H9 (cell line): Measurements from ENCODE around the gene GOT1. TPM values are rescaled to one million over a fixed set of nuclear protein-coding genes. Genes with fewer than 3 reads are reported as not detected.

Experiments
- DNase-seq: peaks from one replicate; pipeline ENCODE4 v3.0.0-alpha.2; 2017
- H2AFZ ChIP-seq: one replicate; pipeline ENCODE4 v1.6.1; 2013; ENCODE audit warnings: mild to moderate bottlenecking, low read length, control low read depth, moderate library complexity
- H2AK5ac ChIP-seq: 2 replicates; pipeline ENCODE4 v1.6.1; 2013; ENCODE audit warnings: low read length, control low read depth, mixed read lengths; ENCODE audit not compliant: insufficient read length
- H2BK120ac ChIP-seq: one replicate; pipeline ENCODE4 v1.6.1; 2013; ENCODE audit warnings: low read depth, mild to moderate bottlenecking, low read length, control low read depth, inconsistent platforms; ENCODE audit not compliant: poor library complexity, severe bottlenecking
- H2BK12ac ChIP-seq: 2 replicates; pipeline ENCODE4 v1.6.1; 2013; ENCODE audit warnings: low read length, control low read depth, mixed read lengths, low read depth; ENCODE audit not compliant: insufficient read length
- H2BK15ac ChIP-seq: 2 replicates; pipeline ENCODE4 v1.6.1; 2013; ENCODE audit warnings: low read depth, low read length, control low read depth
- H2BK20ac ChIP-seq: one replicate; pipeline ENCODE4 v1.6.1; 2013; ENCODE audit warnings: low read depth, mild to moderate bottlenecking, low read length, control low read depth, inconsistent platforms; ENCODE audit not compliant: poor library complexity, severe bottlenecking
- H2BK5ac ChIP-seq: 2 replicates; pipeline ENCODE4 v1.6.1; 2013; ENCODE audit warnings: low read length, control low read depth, mixed read lengths; ENCODE audit not compliant: insufficient read length
- H3K14ac ChIP-seq: 2 replicates; pipeline ENCODE4 v1.6.1; 2013; ENCODE audit warnings: low read length, control low read depth; ENCODE audit not compliant: insufficient read depth
- H3K18ac ChIP-seq: 2 replicates; pipeline ENCODE4 v1.6.1; 2013; ENCODE audit warnings: low read depth, mild to moderate bottlenecking, mixed read lengths, low read length, control low read depth; ENCODE audit not compliant: insufficient read length
- H3K23ac ChIP-seq: 2 replicates; pipeline ENCODE4 v1.6.1; 2013; ENCODE audit warnings: low read length, control low read depth, mixed read lengths, low read depth; ENCODE audit not compliant: insufficient read length
- H3K23me2 ChIP-seq: 2 replicates; pipeline ENCODE4 v1.6.1; 2013; ENCODE audit warnings: low read depth, mild to moderate bottlenecking, mixed read lengths, low read length, control low read depth; ENCODE audit not compliant: insufficient read length, poor library complexity, severe bottlenecking
- H3K27ac ChIP-seq: 2 replicates; pipeline ENCODE4 v1.5.1; 2013; ENCODE audit warnings: low read length, control low read depth, mixed read lengths, low read depth; ENCODE audit not compliant: insufficient read length
- H3K27me3 ChIP-seq: 2 replicates; pipeline ENCODE4 v1.6.1; 2013; ENCODE audit warnings: low read length, control low read depth, inconsistent platforms; ENCODE audit not compliant: insufficient read depth
- H3K4ac ChIP-seq: 2 replicates; pipeline ENCODE4 v1.6.1; 2013; ENCODE audit warnings: low read depth, mild to moderate bottlenecking, control low read depth, inconsistent platforms, low read length, moderate library complexity
- H3K4me1 ChIP-seq: 2 replicates; pipeline ENCODE4 v1.6.1; 2013; ENCODE audit warnings: low read length, control low read depth, inconsistent platforms; ENCODE audit not compliant: insufficient read depth
- H3K4me2 ChIP-seq: 2 replicates; pipeline ENCODE4 v1.6.1; 2013; ENCODE audit warnings: low read length, control low read depth, mixed read lengths; ENCODE audit not compliant: insufficient read length, insufficient read depth
- H3K56ac ChIP-seq: 2 replicates; pipeline ENCODE4 v1.6.1; 2013; ENCODE audit warnings: low read depth, mild to moderate bottlenecking, mixed read lengths, low read length, control low read depth; ENCODE audit not compliant: insufficient read length
- H3K79me1 ChIP-seq: 2 replicates; pipeline ENCODE4 v1.6.1; 2013; ENCODE audit warnings: low read depth, mild to moderate bottlenecking, moderate library complexity, low read length, control low read depth, inconsistent platforms; ENCODE audit not compliant: insufficient read depth, poor library complexity, severe bottlenecking
- H3K79me2 ChIP-seq: 2 replicates; pipeline ENCODE4 v1.6.1; 2013; ENCODE audit warnings: low read length, control low read depth, inconsistent platforms; ENCODE audit not compliant: insufficient read depth
- H3K9ac ChIP-seq: 2 replicates; pipeline ENCODE4 v1.6.1; 2013; ENCODE audit warnings: low read length, control low read depth, mixed read lengths; ENCODE audit not compliant: insufficient read length; ENCODE audit errors: extremely low read depth
- H3K9me3 ChIP-seq: one replicate; pipeline ENCODE4 v1.6.1; 2013; ENCODE audit warnings: low read depth, low read length, inconsistent platforms; ENCODE audit not compliant: control insufficient read depth
- H3T11ph ChIP-seq: one replicate; pipeline ENCODE4 v1.6.1; 2013; ENCODE audit warnings: mild to moderate bottlenecking, low read length, control low read depth, inconsistent platforms
- H4K20me1 ChIP-seq: one replicate; pipeline ENCODE4 v1.6.1; 2013; ENCODE audit not compliant: control insufficient read depth, insufficient read length, insufficient read depth
- H4K5ac ChIP-seq: 2 replicates; pipeline ENCODE4 v1.6.1; 2013; ENCODE audit warnings: low read depth, mild to moderate bottlenecking, mixed read lengths, low read length, control low read depth; ENCODE audit not compliant: insufficient read length
- H4K8ac ChIP-seq: replicated peaks from 2 replicates; pipeline ENCODE4 v1.6.1; 2013; ENCODE audit warnings: low read length, control low read depth, mixed read lengths, low read depth; ENCODE audit not compliant: insufficient read length
- H4K91ac ChIP-seq: 2 replicates; pipeline ENCODE4 v1.6.1; 2013; ENCODE audit warnings: low read depth, mild to moderate bottlenecking, moderate library complexity, mixed read lengths, low read length, control low read depth; ENCODE audit not compliant: insufficient read length
- H3K27ac Mint-ChIP-seq, 3 experiments: 2 replicates in 2 of 3; 3 replicates in 1 of 3; pipeline ENCODE4 v1.8.0; 2020 to 2021; ENCODE audit warnings: mixed read lengths in 3 of 3, mild to moderate bottlenecking in 1 of 3, moderate library complexity in 1 of 3
- H3K27me3 Mint-ChIP-seq: 2 replicates; pipeline ENCODE4 v1.8.0; 2021; ENCODE audit warnings: low read depth, mild to moderate bottlenecking, moderate library complexity, mixed read lengths
- H3K36me3 Mint-ChIP-seq, 3 experiments: 2 replicates in 2 of 3; 3 replicates in 1 of 3; pipeline ENCODE4 v1.8.0; 2020 to 2021; ENCODE audit warnings: low read depth in 3 of 3, mixed read lengths in 3 of 3; ENCODE audit not compliant: insufficient read depth in 1 of 3
- H3K4me1 Mint-ChIP-seq, 2 experiments: 2 replicates each; pipeline ENCODE4 v1.8.0; 2020; ENCODE audit warnings: mixed read lengths in 2 of 2
- H3K4me3 Mint-ChIP-seq, 2 experiments: 2 replicates in 1 of 2; 3 replicates in 1 of 2; pipeline ENCODE4 v1.8.0; 2020 to 2021; ENCODE audit warnings: mild to moderate bottlenecking in 2 of 2, mixed read lengths in 2 of 2, moderate library complexity in 1 of 2
- H3K9me3 Mint-ChIP-seq, 2 experiments: 2 replicates in 1 of 2; 3 replicates in 1 of 2; pipeline ENCODE4 v1.8.0; 2020; ENCODE audit warnings: mild to moderate bottlenecking in 2 of 2, mixed read lengths in 2 of 2, moderate library complexity in 1 of 2
- CTCF ChIP-seq: fragments of 200-600 bp; sonication (generic); conservative IDR thresholded peaks from 3 replicates; pipeline ENCODE4 v1.8.0; 2021; ENCODE audit warnings: antibody characterized with exemption, mild to moderate bottlenecking
- WGBS: extraction: QIAGEN DNeasy Blood & Tissue Kit; methylation state at CpG from one replicate; pipeline ENCODE4 v1.1.7; 2013; ENCODE audit warnings: missing lambda C conversion rate, low lambda C conversion rate, mixed read lengths; ENCODE audit not compliant: insufficient read length; ENCODE audit errors: extremely low coverage; 5-methylcytosine and 5-hydroxymethylcytosine counted together
- total RNA-seq: library from RNA; stranded (reverse); gene quantifications from 2 replicates; pipeline ENCODE4 v1.2.1, GENCODE V29; 2021

Gene GOT1
- total RNA-seq, 1 experiment from 2014 or later, result 43.3 TPM

- no peak overlapping the region for H3K14ac ChIP-seq
- H3K27me3 Mint-ChIP-seq, result no peaks in the 10 kb centered on the region
- H2BK12ac ChIP-seq, result no peak overlapping the region
- H3K27ac Mint-ChIP-seq, result no peak overlapping the region
- H4K8ac ChIP-seq, result no peak overlapping the region
- no peaks in the 10 kb centered on the region for H3K23me2 ChIP-seq
- H3K4me1 Mint-ChIP-seq, result peaks cover 6% of the 10 kb centered on the region in 2 experiments; a peak in 3 of 4 replicates
- H2AK5ac ChIP-seq, result no peak overlapping the region
- H4K5ac ChIP-seq, result no peak overlapping the region
- H3T11ph ChIP-seq, result no peak overlapping the region
- H3K9ac ChIP-seq, result no peak overlapping the region
- H3K4me3 Mint-ChIP-seq, result no peak overlapping the region; a peak in 1 of 5 replicates
- no peak for DNase-seq
- no peak overlapping the region for H2BK5ac ChIP-seq
- no peak overlapping the region for H2BK15ac ChIP-seq
- H3K56ac ChIP-seq, result no peak overlapping the region
- no peak overlapping the region for H3K4ac ChIP-seq
- H3K27me3 ChIP-seq, result no peaks in the 10 kb centered on the region
- no peak overlapping the region for H2BK120ac ChIP-seq
- H3K18ac ChIP-seq, result no peak overlapping the region
- no peak overlapping the region for H3K4me2 ChIP-seq
- no peak overlapping the region for H4K91ac ChIP-seq
- H3K36me3 Mint-ChIP-seq, result peaks cover 6 to 20% (median 6%) of the 10 kb centered on the region in 3 experiments; a peak in 6 of 7 replicates
- no peak overlapping the region for H2BK20ac ChIP-seq
- TF ChIP-seq CTCF, result no peak
- WGBS, result no CpG with 5 or more reads among the region's 2 CpGs
- no peaks in the 10 kb centered on the region for H3K79me2 ChIP-seq
- H3K9me3 ChIP-seq, result no peaks in the 10 kb centered on the region
- no peak overlapping the region for H3K27ac ChIP-seq
- no peaks in the 10 kb centered on the region for H4K20me1 ChIP-seq
- H3K79me1 ChIP-seq, result no peaks in the 10 kb centered on the region
- H3K9me3 Mint-ChIP-seq, result 0 out of 5 replicates have a peak, but pooled peaks cover 0 to 2% of the 10 kb centered on the region in 2 experiments
- H3K23ac ChIP-seq, result no peak overlapping the region
- H2AFZ ChIP-seq, result no peak overlapping the region
- H3K4me1 ChIP-seq, result no peaks in the 10 kb centered on the region
Observed at GRCh38 chr10:99411546-99411945, 18.9 kb downstream of the GOT1 start.
